Activated CD4-positive, alpha-beta memory T cell treated with anti-CD3 and anti-CD28 coated beads for 36 hours (primary cell): ENCODE measurements around the gene RHBG. TPM values are rescaled to one million over a fixed set of nuclear protein-coding genes. Genes with fewer than 3 reads are reported as not detected.
A peak's percentile ranks its signal among the peaks of the same experiment; 100 is the strongest.

Source experiments
- CTCF ChIA-PET: fragments of 350-600 bp; sonication (Branson Sonifier 250); formaldehyde crosslinking; loops from one replicate; lab custom pipeline; 2021; ENCODE audit warnings: antibody characterized with exemption, inconsistent platforms; lab: Charles Lee
- POLR2A ChIA-PET: fragments of 350-600 bp; sonication (Branson Sonifier 250); formaldehyde crosslinking; loops from one replicate; lab custom pipeline; 2021; ENCODE audit warnings: antibody characterized with exemption; lab: Charles Lee
- DNase-seq: peaks from one replicate; pipeline ENCODE4 v3.0.0-alpha.2; 2020
- H3K27ac Mint-ChIP-seq: one replicate; pipeline ENCODE4 v1.8.0; 2021; ENCODE audit warnings: mixed read lengths
- H3K27me3 Mint-ChIP-seq: one replicate; pipeline ENCODE4 v1.8.0; 2021; ENCODE audit warnings: mixed read lengths
- H3K36me3 Mint-ChIP-seq: one replicate; pipeline ENCODE4 v1.8.0; 2021; ENCODE audit warnings: mixed read lengths
- H3K4me1 Mint-ChIP-seq: one replicate; pipeline ENCODE4 v1.8.0; 2021; ENCODE audit warnings: low read depth, mixed read lengths
- H3K4me3 Mint-ChIP-seq: one replicate; pipeline ENCODE4 v1.8.0; 2021; ENCODE audit warnings: mild to moderate bottlenecking, mixed read lengths
- H3K9me3 Mint-ChIP-seq: one replicate; pipeline ENCODE4 v1.8.0; 2021; ENCODE audit warnings: mixed read lengths
- intact Hi-C: fragments of 100-400 bp; cut with micrococcal nuclease; formaldehyde crosslinking; loops from one replicate; pipeline ENCODE4 v1.15.1; 2023
- total RNA-seq, 2 experiments: library from RNA; stranded (reverse); gene quantifications; one replicate each; pipeline ENCODE4 v1.2.3, GENCODE V29; 2021

Gene RHBG
- total RNA-seq, 2 experiments from 2014 or later, result not detected

GRCh38 chr1:156376958-156377919 lies 8.2 kb downstream of the RHBG start:
- intact Hi-C loops, result no loop called here
- H3K27ac Mint-ChIP-seq, result no peak overlapping the region
- H3K9me3 Mint-ChIP-seq, result no peaks in the 10 kb centered on the region
- no peak for DNase-seq
- CTCF ChIA-PET, result interaction anchor here (1.0 to 4.1 kb wide), 4 partner anchors 8 to 69 kb away, joined by 3 to 29 read pairs (median 12); no protein-coding TSS in a partner anchor
- POLR2A ChIA-PET, result interaction anchor here (0.6 kb wide), 1 partner anchor 235 kb away, joined by 4 read pairs; no protein-coding TSS in a partner anchor
- no peak overlapping the region for H3K4me3 Mint-ChIP-seq
- H3K4me1 Mint-ChIP-seq, result no peaks in the 10 kb centered on the region
- no peaks in the 10 kb centered on the region for H3K36me3 Mint-ChIP-seq
- peaks cover 6% of the 10 kb centered on the region for H3K27me3 Mint-ChIP-seq

- Mint-ChIP-seq H3K9me3 (no peaks in the 10 kb centered on the region), H3K36me3 (no peaks in the 10 kb centered on the region), H3K4me1 (no peaks in the 10 kb centered on the region), H3K27me3 (peaks cover 3% of the 10 kb centered on the region), H3K4me3 (no peak overlapping the region), H3K27ac (no peak overlapping the region)
- ChIA-PET POLR2A (no interaction called here), CTCF (interaction anchor here (0.7 to 1.4 kb wide), 4 partner anchors 67 to 311 kb away, joined by 3 to 7 read pairs (median 4); no protein-coding TSS in a partner anchor)
- DNase-seq, result no peak
- intact Hi-C loops, result no loop called here
These were observed 9.5 kb downstream of the RHBG start for GRCh38 chr1:156378557-156378956.

DNA sequence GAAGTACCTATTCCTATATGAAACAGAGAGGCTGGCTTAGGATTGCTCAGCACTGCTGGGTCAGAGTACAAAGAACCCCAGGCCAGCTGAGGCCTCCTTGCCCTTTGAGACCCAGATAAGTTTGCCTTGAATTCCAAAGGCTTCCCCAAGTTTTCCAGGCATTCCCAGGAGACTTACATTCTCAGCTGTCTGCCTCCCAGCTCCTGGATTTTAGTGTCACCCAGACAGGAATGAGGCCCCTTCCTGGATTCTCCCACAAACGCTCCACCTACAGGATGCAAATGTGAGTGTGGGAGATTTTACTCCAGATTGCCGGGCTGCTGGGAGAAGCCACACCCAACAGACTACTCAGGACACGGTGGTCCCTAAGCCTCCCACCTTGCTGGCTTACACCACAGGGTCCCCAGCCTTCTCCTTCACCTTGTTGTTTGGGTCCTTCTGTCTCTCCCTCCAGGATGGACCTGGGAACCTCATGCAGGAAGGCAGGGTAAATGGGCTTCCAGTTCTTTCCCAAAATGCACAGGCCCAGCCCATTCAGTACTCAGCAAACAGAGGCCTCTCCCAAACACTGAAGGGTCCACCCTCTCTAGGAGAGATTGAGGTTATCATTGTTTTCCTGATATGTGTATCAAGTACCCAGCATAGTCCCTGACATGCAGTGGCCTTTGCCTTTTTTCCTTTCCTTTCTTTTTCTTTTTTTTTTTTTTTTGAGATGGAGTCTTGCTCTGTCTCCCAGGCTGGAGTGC lies 10.6 kb downstream of the RHBG start:
- no peak overlapping the region for H3K27ac Mint-ChIP-seq
- H3K4me1 Mint-ChIP-seq, result no peaks in the 10 kb centered on the region
- peaks cover 3% of the 10 kb centered on the region for H3K27me3 Mint-ChIP-seq
- H3K36me3 Mint-ChIP-seq, result no peaks in the 10 kb centered on the region
- no peak for DNase-seq
- no peak overlapping the region for H3K4me3 Mint-ChIP-seq
- intact Hi-C loops, result no loop called here
- POLR2A ChIA-PET, result no interaction called here
- CTCF ChIA-PET, result interaction anchor here (1.0 to 8.2 kb wide), 3 partner anchors 68 to 229 kb away, joined by 3 to 491 read pairs (median 4); no protein-coding TSS in a partner anchor
- H3K9me3 Mint-ChIP-seq, result no peaks in the 10 kb centered on the region

- H3K36me3 Mint-ChIP-seq, result no peaks in the 10 kb centered on the region
- POLR2A ChIA-PET, result no interaction called here
- no peak overlapping the region for H3K27ac Mint-ChIP-seq
- no peak for DNase-seq
- peaks cover 7% of the 10 kb centered on the region for H3K27me3 Mint-ChIP-seq
- H3K4me3 Mint-ChIP-seq, result no peak overlapping the region
- peaks cover 4% of the 10 kb centered on the region for H3K4me1 Mint-ChIP-seq
- no peaks in the 10 kb centered on the region for H3K9me3 Mint-ChIP-seq
- CTCF ChIA-PET, result interaction anchor here (0.8 to 8.2 kb wide), 4 partner anchors 10 to 70 kb away, joined by 3 to 491 read pairs (median 5); no protein-coding TSS in a partner anchor
- intact Hi-C loops, result no loop called here
These were observed 13.6 kb downstream of the RHBG start for GRCh38 chr1:156382561-156382960.

- peaks cover 10% of the 10 kb centered on the region for H3K27me3 Mint-ChIP-seq
- ChIA-PET CTCF (interaction anchor here (0.8 to 8.2 kb wide), 5 partner anchors 10 to 69 kb away, joined by 3 to 491 read pairs (median 6); no protein-coding TSS in a partner anchor), POLR2A (no interaction called here)
- no peak overlapping the region for H3K4me3 Mint-ChIP-seq
- peaks cover 4% of the 10 kb centered on the region for H3K4me1 Mint-ChIP-seq
- no peaks in the 10 kb centered on the region for H3K9me3 Mint-ChIP-seq
- no peak overlapping the region for H3K27ac Mint-ChIP-seq
- intact Hi-C loops, result no loop called here
- no peaks in the 10 kb centered on the region for H3K36me3 Mint-ChIP-seq
- peak; percentile 74 for DNase-seq
These were observed 14.0 kb downstream of the RHBG start for GRCh38 chr1:156383023-156383422.

GRCh38 chr1:156384007-156384406 lies 15.0 kb downstream of the RHBG start:
- Mint-ChIP-seq H3K27me3 (peaks cover 17% of the 10 kb centered on the region), H3K27ac (no peak overlapping the region), H3K4me1 (peaks cover 4% of the 10 kb centered on the region), H3K36me3 (no peaks in the 10 kb centered on the region), H3K9me3 (no peaks in the 10 kb centered on the region), H3K4me3 (no peak overlapping the region)
- ChIA-PET POLR2A (no interaction called here), CTCF (interaction anchor here (0.8 to 8.2 kb wide), 8 partner anchors 11 to 187 kb away, joined by 4 to 491 read pairs (median 8); no protein-coding TSS in a partner anchor)
- intact Hi-C loops, result no loop called here
- no peak for DNase-seq

DNA sequence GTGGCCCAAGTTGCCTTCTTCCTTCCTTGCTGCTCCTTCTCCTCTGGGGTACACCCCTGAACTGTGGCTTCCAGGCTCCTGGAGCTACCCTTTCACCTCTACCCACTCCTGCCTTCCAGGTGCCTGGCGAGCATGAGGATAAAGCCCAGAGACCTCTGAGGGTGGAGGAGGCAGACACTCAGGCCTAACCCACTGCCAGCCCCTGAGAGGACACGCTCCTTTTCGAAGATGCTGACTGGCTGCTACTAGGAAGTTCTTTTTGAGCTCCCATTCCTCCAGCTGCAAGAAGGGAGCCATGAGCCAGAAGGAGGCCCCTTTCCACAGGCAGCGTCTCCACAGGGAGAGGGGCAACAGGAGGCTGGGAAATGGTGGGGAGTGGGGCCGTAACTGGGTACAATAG lies 15.6 kb downstream of the RHBG start:
- intact Hi-C loops, result loop anchor here (1.0 kb wide), 2 partner anchors 60 to 224 kb away; no protein-coding TSS in a partner anchor
- DNase-seq, result no peak
- Mint-ChIP-seq H3K9me3 (no peaks in the 10 kb centered on the region), H3K27ac (no peak overlapping the region), H3K4me3 (no peak overlapping the region), H3K4me1 (peaks cover 4% of the 10 kb centered on the region), H3K27me3 (peaks cover 23% of the 10 kb centered on the region), H3K36me3 (no peaks in the 10 kb centered on the region)
- ChIA-PET CTCF (interaction anchor here (0.8 to 8.2 kb wide), 13 partner anchors 9 to 227 kb away, joined by 4 to 491 read pairs (median 23); no protein-coding TSS in a partner anchor), POLR2A (no interaction called here)

- no peak overlapping the region for H3K27ac Mint-ChIP-seq
- H3K36me3 Mint-ChIP-seq, result no peaks in the 10 kb centered on the region
- no peaks in the 10 kb centered on the region for H3K9me3 Mint-ChIP-seq
- ChIA-PET POLR2A (interaction anchor here (0.8 to 2.0 kb wide), 4 partner anchors 35 to 63 kb away, joined by 3 to 8 read pairs (median 4); no protein-coding TSS in a partner anchor), CTCF (interaction anchor here (0.6 to 8.2 kb wide), 79 partner anchors 10 to 364 kb away, joined by 3 to 491 read pairs (median 5); partner anchors contain the start of genes CCT3, HAPLN2 and NAXE)
- peaks cover 4% of the 10 kb centered on the region for H3K4me1 Mint-ChIP-seq
- H3K27me3 Mint-ChIP-seq, result peaks cover 25% of the 10 kb centered on the region
- peak; percentile 83 for DNase-seq
- no peak overlapping the region for H3K4me3 Mint-ChIP-seq
- intact Hi-C loops, result loop anchor here (1.0 kb wide), 2 partner anchors 59 to 223 kb away; no protein-coding TSS in a partner anchor
These were observed 16.6 kb downstream of the RHBG start for GRCh38 chr1:156385534-156386031.

- Mint-ChIP-seq H3K9me3 (no peaks in the 10 kb centered on the region), H3K4me1 (peaks cover 4% of the 10 kb centered on the region), H3K27ac (no peak overlapping the region), H3K27me3 (peaks cover 26% of the 10 kb centered on the region), H3K36me3 (no peaks in the 10 kb centered on the region), H3K4me3 (no peak overlapping the region)
- intact Hi-C loops, result no loop called here
- ChIA-PET CTCF (interaction anchor here (0.6 to 8.2 kb wide), 80 partner anchors 9 to 365 kb away, joined by 3 to 491 read pairs (median 5); partner anchors contain the start of genes CCT3, HAPLN2 and NAXE), POLR2A (interaction anchor here (0.8 to 2.0 kb wide), 3 partner anchors 51 to 62 kb away, joined by 3 to 8 read pairs (median 4); no protein-coding TSS in a partner anchor)
- no peak for DNase-seq
These were observed 17.3 kb downstream of the RHBG start for GRCh38 chr1:156386134-156386901.

DNA sequence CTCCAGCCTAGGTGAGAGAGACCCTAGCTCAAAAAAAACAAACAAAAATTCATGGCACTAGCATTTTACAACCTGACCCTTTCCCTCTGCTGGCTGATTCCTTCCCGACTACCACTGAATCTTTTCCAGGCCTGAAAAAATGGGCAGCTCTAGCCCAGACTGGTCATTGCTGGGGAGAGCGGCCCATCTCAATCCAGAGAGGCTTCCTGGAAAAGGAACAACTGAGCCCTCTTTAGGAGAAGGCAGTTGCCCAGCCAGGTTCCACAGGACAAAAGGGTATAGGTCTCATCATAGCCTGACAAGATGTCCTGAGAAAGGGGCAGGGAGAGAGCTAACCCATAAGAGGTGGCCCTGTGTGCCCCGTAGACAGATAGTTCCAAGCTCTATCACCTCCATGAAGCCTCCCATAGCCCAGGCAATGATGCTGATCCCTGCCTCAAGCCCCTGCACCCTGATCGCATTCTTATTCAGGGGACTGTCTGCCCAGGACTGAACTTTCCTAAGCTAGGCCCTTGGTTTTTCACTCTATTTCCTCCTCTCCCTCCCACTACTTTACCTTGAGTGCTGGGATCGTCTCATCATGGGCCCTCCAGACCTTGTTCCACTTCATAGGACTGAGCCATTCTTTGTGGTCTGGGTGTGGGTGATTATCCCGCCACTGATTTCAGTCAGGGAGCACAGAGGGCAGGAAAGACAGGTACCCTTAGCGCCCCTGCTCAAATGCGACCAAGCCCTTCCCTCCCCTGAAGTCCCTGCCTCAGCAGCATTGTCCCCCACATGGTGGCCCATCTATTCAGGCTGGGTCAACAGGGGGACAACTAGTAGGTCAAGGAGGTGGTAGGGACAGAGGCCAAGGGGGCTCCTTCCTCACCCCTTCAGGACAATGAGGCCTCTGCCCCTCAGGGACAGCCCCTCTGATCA lies 18.2 kb downstream of the RHBG start:
- Mint-ChIP-seq H3K4me3 (no peak overlapping the region), H3K9me3 (no peaks in the 10 kb centered on the region), H3K27me3 (peaks cover 26% of the 10 kb centered on the region), H3K36me3 (no peaks in the 10 kb centered on the region), H3K27ac (no peak overlapping the region), H3K4me1 (peaks cover 4% of the 10 kb centered on the region)
- no peak for DNase-seq
- ChIA-PET POLR2A (interaction anchor here (2.0 kb wide), 1 partner anchor 58 kb away, joined by 8 read pairs; no protein-coding TSS in a partner anchor), CTCF (interaction anchor here (0.6 to 8.2 kb wide), 24 partner anchors 10 to 261 kb away, joined by 3 to 491 read pairs (median 14); partner anchors contain the start of gene CCT3)
- intact Hi-C loops, result no loop called here
